Heart left ventricle (tissue), 16 donors: ENCODE data around the gene CYP4X1. TPM values are rescaled to one million over a fixed set of nuclear protein-coding genes. Genes with fewer than 3 reads are reported as not detected.
A peak's percentile ranks its signal among the peaks of the same experiment; 100 is the strongest.
"Not testable (repeated sequence)": the region's sequence is repeated elsewhere in the genome, so short reads cannot be mapped to it uniquely, and the experiment has no call there.

Experiments used
- ATAC-seq, 4 donors: fragments of 200-7000 bp; cut with Tn5 transposase; one replicate each; pipeline ENCODE4 v1.9.1; 2020 to 2022; ENCODE audit warnings: moderate library complexity in 4 of 4, mild to moderate bottlenecking in 3 of 4, moderate number of reproducible peaks in 1 of 4
- DNase-seq, 5 donors: peaks; one replicate each; pipeline ENCODE4 v3.0.0-alpha.2; 2020
- H3K27ac ChIP-seq, 12 donors: fragments of 200-600 bp; sonication (generic) in 4 of 12; one replicate each; pipeline versions ENCODE4 v1.5.0 to v1.8.0; 2016 to 2022; ENCODE audit warnings: mild to moderate bottlenecking in 2 of 12
- H3K27me3 ChIP-seq, 9 donors: fragments of 200-600 bp; sonication (generic) in 2 of 9; one replicate each; pipeline versions ENCODE4 v1.5.1 to v1.8.0; 2016 to 2022; ENCODE audit warnings: mild to moderate bottlenecking in 3 of 9
- H3K36me3 ChIP-seq, 9 donors: fragments of 200-600 bp; sonication (generic) in 2 of 9; one replicate each; pipeline versions ENCODE4 v1.5.0 to v1.8.0; 2018 to 2022; ENCODE audit warnings: mild to moderate bottlenecking in 2 of 9
- H3K4me1 ChIP-seq, 12 donors: fragments of 200-600 bp; sonication (generic) in 4 of 12; one replicate each; pipeline versions ENCODE4 v1.5.0 to v1.8.0; 2016 to 2022; ENCODE audit warnings: mild to moderate bottlenecking in 3 of 12
- H3K4me3 ChIP-seq, 12 donors: fragments of 200-600 bp; sonication (generic) in 4 of 12; one replicate each; pipeline versions ENCODE4 v1.5.0 to v1.8.0; 2017 to 2022; ENCODE audit warnings: mild to moderate bottlenecking in 9 of 12, moderate library complexity in 4 of 12
- H3K9me3 ChIP-seq, 12 donors: fragments of 200-600 bp; sonication (generic) in 4 of 12; one replicate each; pipeline versions ENCODE4 v1.5.0 to v1.8.0; 2016 to 2022; ENCODE audit warnings: mild to moderate bottlenecking in 1 of 12
- POLR2A ChIP-seq, 2 donors: fragments of 450-650 bp; IDR thresholded peaks; one replicate each; pipeline ENCODE4 v1.6.1; 2017; ENCODE audit warnings: antibody characterized with exemption in 2 of 2, mild to moderate bottlenecking in 2 of 2, moderate library complexity in 2 of 2
- WGBS, 4 donors: extraction: QIAGEN DNeasy Blood & Tissue Kit in 2 of 4; methylation state at CpG; one replicate each; pipeline versions ENCODE4 v1.1.5 to v1.1.7; 2013 to 2018; 5-methylcytosine and 5-hydroxymethylcytosine counted together
- intact Hi-C, 10 donors: fragments of 100-400 bp; cut with DNase I; formaldehyde crosslinking; loops; one replicate each; pipeline versions ENCODE4 v1.11.1 to v1.14.2; 2022
- polyA plus RNA-seq, 2 donors: library from polyadenylated mRNA; stranded (reverse); fragments of 200-250 nt; gene quantifications; one replicate each; pipeline ENCODE4 v1.2.3, GENCODE V29; 2013
- total RNA-seq, 9 donors: library from RNA; depleted of rRNA in 2 of 9; stranded (reverse); fragments of >200 nt in 2 of 9; fragmentation: NEBNext Ultra II Directional in 3 of 9; extraction: Animal tissue kit (Norgen Biotek cat#: 25700) in 3 of 9; gene quantifications; one replicate each; pipeline versions ENCODE4 v1.1.0 to v1.2.4, GENCODE V29; 2016 to 2023
- TF ChIP-seq, protein P1 (sequence below), 12 donors: fragments of 200-600 bp; sonication (generic) in 4 of 12; IDR thresholded peaks; one replicate each; pipeline versions ENCODE4 v1.5.0 to v1.8.0; 2018 to 2022; ENCODE audit warnings: antibody characterized with exemption in 12 of 12, mild to moderate bottlenecking in 5 of 12
- donor health status: ischemic (EF 13 %, LVEDD 7.1; RV severe dilation, severe dysfunction).
- donor health status: healthy with polysubstance abuse.
- donor health status: DM: no; HTN: yes; CAD: no.
- donor health status: DM: no; HTN: no; CAD: no.
- donor health status: ischemic (EF 25% LVEDD 6.9; RV normal size, moderate dysfunction).
- donor health status: ischemic (EF 25% LVEDD 5.7; RV mildly dilated, moderate dysfunction).
- donor health status: healthy.
- donor health status: DM: yes; HTN: yes; CAD: no.
- donor health status: ischemic (EF 35%, LVEDD 5.7; RV mildly dilated, moderate dysfunction).
- donor health status: nonischemic (EF 11% LVEDD 7.7; RV severe dilation, severe dysfunction).
- donor health status: DM: yes; HTN: yes; CAD: no.
- donor health status: PGD.
- donor health status: ischemic (EF 29% LVEDD 5.4; RV normal size, mild dysfunction).
- donor health status: nonischemic (EF 23%, LVEDD 6.1; RV moderate dilation, normal function).

CYP4X1 gene
- total and polyA plus RNA-seq, 11 donors, result 0.81 to 4.2 (median 1.6) TPM

DNA sequence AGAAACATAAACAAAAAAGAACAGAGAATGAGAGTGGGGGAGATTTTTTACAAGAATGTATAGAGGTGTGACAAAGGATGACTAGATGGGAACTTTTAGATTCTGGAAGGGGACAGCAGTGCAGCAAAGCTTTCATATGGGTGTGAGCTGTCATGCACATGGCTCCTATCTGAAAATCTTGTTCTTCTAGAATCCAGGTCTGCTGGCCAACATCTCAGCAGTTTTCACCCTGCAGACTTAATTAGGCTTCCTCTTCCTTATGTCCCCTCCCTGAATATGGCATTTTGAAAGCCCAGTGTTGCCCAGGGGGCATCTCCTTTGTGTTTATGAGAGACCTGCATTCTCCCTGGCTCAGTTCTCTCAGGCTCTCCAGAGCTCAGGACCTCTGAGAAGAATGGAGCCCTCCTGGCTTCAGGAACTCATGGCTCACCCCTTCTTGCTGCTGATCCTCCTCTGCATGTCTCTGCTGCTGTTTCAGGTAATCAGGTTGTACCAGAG, 43.7 kb downstream of the CYP4X1 start, which contains the start of gene CYP4Z1:
TSS of gene CYP4Z1 (plus strand) at position 135 of the 498 bp plus-strand sequence. CDS start at position 395, 260 bp downstream.
- H3K9me3 ChIP-seq, result peaks cover 0 to 7% (median 0%) of the 10 kb centered on the region in 12 donors
- H3K36me3 ChIP-seq, result no peaks in the 10 kb centered on the region
- H3K4me1 ChIP-seq, result no peaks in the 10 kb centered on the region
- H3K27me3 ChIP-seq, result no peaks in the 10 kb centered on the region
- intact Hi-C loops, result no loop called here
- no peak within 1 kb of the TSS for H3K27ac ChIP-seq
- ATAC-seq (no peak), DNase-seq (no peak)
- no peak within 1 kb of the TSS for H3K4me3 ChIP-seq
- TF ChIP-seq POLR2A (IDR thresholded peaks at IDR 0.05), result no peak
- TF ChIP-seq, protein P1, sequence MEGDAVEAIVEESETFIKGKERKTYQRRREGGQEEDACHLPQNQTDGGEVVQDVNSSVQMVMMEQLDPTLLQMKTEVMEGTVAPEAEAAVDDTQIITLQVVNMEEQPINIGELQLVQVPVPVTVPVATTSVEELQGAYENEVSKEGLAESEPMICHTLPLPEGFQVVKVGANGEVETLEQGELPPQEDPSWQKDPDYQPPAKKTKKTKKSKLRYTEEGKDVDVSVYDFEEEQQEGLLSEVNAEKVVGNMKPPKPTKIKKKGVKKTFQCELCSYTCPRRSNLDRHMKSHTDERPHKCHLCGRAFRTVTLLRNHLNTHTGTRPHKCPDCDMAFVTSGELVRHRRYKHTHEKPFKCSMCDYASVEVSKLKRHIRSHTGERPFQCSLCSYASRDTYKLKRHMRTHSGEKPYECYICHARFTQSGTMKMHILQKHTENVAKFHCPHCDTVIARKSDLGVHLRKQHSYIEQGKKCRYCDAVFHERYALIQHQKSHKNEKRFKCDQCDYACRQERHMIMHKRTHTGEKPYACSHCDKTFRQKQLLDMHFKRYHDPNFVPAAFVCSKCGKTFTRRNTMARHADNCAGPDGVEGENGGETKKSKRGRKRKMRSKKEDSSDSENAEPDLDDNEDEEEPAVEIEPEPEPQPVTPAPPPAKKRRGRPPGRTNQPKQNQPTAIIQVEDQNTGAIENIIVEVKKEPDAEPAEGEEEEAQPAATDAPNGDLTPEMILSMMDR (IDR thresholded peaks at IDR 0.05), result no peak

DNA sequence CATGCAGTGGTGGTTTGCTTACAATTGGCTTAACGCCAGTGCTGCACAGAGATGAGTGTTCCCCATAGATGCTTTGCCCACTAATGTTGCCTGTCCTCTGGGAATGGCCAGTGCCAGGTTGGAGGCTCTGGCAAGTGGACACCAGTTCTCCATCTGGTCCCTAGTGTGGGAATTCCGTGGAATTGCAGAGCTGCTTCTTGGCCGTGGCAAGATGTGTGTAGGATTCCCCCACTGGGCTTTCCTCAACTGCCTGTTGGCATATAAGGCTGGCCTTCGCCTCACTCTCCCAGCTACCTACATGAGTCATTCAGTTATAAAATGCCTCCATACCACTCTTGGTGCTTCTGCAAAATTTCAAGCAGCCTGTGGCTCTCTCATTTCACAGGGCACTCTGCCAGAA, 45.6 kb downstream of the CYP4X1 start:
- H3K9me3 ChIP-seq, DNase-seq, ATAC-seq, H3K27me3 ChIP-seq, H3K4me1 ChIP-seq, H3K4me3 ChIP-seq, H3K36me3 ChIP-seq, intact Hi-C loops, H3K27ac ChIP-seq: not testable (repeated sequence)
- 40 to 83% (median 77%) methylated on average over 3 to 4 of the region's 4 CpGs for WGBS, 4 donors

DNA sequence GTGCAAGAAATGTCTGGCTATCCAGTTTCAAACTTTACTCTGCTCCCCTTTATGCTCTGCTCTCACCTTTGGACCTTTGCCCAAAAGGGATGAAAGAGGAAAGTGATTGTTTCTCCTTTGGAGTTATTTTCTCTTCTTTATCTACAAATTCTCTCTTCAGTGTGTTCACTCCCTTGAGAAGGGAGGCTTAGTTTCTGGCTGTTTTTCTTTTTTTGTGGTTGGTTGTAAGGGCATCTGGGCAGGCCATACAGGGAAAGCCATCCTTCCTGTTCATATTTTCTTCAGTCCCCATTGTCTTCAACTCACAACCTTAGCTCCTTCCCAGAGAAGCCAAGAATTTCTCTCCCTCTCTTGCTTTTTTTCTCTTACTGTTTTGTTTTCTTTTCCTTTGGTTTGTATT, 46.0 kb downstream of the CYP4X1 start:
- H3K27ac ChIP-seq, ATAC-seq, H3K27me3 ChIP-seq, H3K36me3 ChIP-seq, H3K4me3 ChIP-seq, H3K9me3 ChIP-seq, H3K4me1 ChIP-seq, intact Hi-C loops, DNase-seq: not testable (repeated sequence)

DNA sequence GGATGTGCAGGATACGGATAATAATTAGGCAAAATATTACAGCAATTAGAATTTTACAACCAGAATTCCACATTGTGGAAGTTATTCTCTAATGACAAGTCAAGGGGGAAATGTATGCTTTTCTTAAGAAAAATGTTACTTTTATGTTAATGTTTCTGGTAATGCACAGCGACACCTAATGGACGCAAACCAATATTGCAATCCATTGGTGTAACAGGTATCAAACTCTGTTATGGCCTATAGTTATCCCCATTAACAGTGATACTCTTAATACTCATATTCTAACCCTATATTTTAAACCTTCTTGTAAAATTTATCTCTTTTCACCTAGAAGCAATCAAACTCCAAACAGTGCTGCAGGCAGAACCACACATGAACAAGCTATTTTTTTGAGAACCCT, 65.9 kb downstream of the CYP4X1 start:
- ATAC-seq, intact Hi-C loops, H3K27me3 ChIP-seq, H3K27ac ChIP-seq, H3K9me3 ChIP-seq, H3K4me1 ChIP-seq, H3K36me3 ChIP-seq, H3K4me3 ChIP-seq: not testable (repeated sequence)
- WGBS, 4 donors, result 4 to 7% (median 5%) methylated on average over 3 of the region's 3 CpGs
- peak in 1 of 5 donors; percentile 19 for DNase-seq
- TF ChIP-seq, protein P1 (IDR thresholded peaks at IDR 0.05), result peak; percentile 45 to 68 (median 59)

DNA sequence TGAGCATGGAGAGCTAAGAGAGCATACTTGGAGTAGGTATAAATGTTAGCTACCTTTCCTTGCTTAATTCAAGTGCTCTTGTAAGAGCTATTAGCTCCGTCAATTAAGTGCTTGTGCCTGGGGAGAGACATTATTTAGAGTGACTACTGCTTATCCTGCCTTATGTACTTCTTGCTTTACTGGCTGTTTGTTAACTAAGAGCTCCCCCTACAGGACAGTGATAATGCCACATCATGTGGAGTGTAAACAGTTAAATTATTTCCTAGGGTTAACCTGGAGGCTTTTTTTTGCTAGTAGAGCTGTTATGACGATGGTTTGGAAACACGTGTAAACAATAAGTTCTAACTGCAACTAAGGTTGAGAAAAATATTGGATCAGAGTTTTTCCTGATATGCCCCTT, 68.0 kb downstream of the CYP4X1 start:
- not testable (repeated sequence) for H3K4me1 ChIP-seq, H3K36me3 ChIP-seq, ATAC-seq, H3K9me3 ChIP-seq, H3K27ac ChIP-seq, H3K4me3 ChIP-seq, DNase-seq, H3K27me3 ChIP-seq
- intact Hi-C loops, result loop anchor here in 1 of 10 donors (10.0 kb wide), 1 partner anchor 347 kb away; no protein-coding TSS in a partner anchor
- 18 to 19% (median 19%) methylated on average over 3 of the region's 3 CpGs; no CpG with 5 or more reads in 1 of the 4 donors for WGBS, 4 donors
- TF ChIP-seq, protein P1 (IDR thresholded peaks at IDR 0.05), result peak in 6 of 12 donors; percentile 13 to 40 (median 30)

Other genes with a start within 250 kb of the CYP4X1 start
- gene CYP4B1, start 224.6 kb upstream of the CYP4X1 start, total RNA-seq, result 100 to 1,000 TPM in 1 of 9 donors, 10 to 100 TPM in 3, 1 to 10 TPM in 4, not detected in 1; 1.5 to 103 (median 10.0) TPM
- 10 to 100 TPM in 1 of 2 donors, 1 to 10 TPM in 1; 7.6 to 24.9 TPM for gene CYP4B1, start 224.6 kb upstream of the CYP4X1 start, polyA plus RNA-seq
- under 1 TPM in 1 of 9 donors, not detected in 8; 0.18 TPM for gene CYP4A11, start 82.2 kb upstream of the CYP4X1 start, total RNA-seq
- gene CYP4A11, start 82.2 kb upstream of the CYP4X1 start, polyA plus RNA-seq, result under 1 TPM in 1 of 2 donors, not detected in 1; 0.06 TPM
- under 1 TPM in 7 of 9 donors, not detected in 2; 0.14 to 0.79 (median 0.31) TPM for gene CYP4Z1, start 43.6 kb downstream of the CYP4X1 start, total RNA-seq
- gene CYP4Z1, start 43.6 kb downstream of the CYP4X1 start, polyA plus RNA-seq, result under 1 TPM; 0.04 to 0.61 TPM
- gene CYP4A22, start 113.8 kb downstream of the CYP4X1 start, total RNA-seq, result under 1 TPM in 1 of 9 donors, not detected in 8; 0.75 TPM
- gene CYP4A22, start 113.8 kb downstream of the CYP4X1 start, polyA plus RNA-seq, result under 1 TPM in 1 of 2 donors, not detected in 1; 0.08 TPM
- 1 to 10 TPM in 1 of 9 donors, under 1 TPM in 1, not detected in 7; 0.56 to 7.1 TPM for gene PDZK1IP1, start 166.4 kb downstream of the CYP4X1 start, total RNA-seq
- gene PDZK1IP1, start 166.4 kb downstream of the CYP4X1 start, polyA plus RNA-seq, result not detected
- gene TAL1, start 208.6 kb downstream of the CYP4X1 start, total RNA-seq, result 1 to 10 TPM; 1.8 to 3.9 (median 3.4) TPM
- 1 to 10 TPM; 2.7 to 2.9 TPM for gene TAL1, start 208.6 kb downstream of the CYP4X1 start, polyA plus RNA-seq